Stimulated activated CD4-positive, alpha-beta T cell treated with anti-CD3 and anti-CD28 coated beads, Interleukin-2, amount 100 ng/mL, for 48 hours (primary cell): Measurements from ENCODE around the gene TTC33.
"Not testable (repeated sequence)": the region's sequence is repeated elsewhere in the genome, so short reads cannot be mapped to it uniquely, and the experiment has no call there.

Experiments
- DNase-seq, 2 donors: peaks; one replicate each; pipeline ENCODE4 v3.0.0-alpha.2; 2020

The TTC33 gene

GRCh38 chr5:40603378-40603777, 152.4 kb downstream of the TTC33 start:
- DNase-seq, result no peak

- DNase-seq, result no peak
These were observed 154.4 kb downstream of the TTC33 start for GRCh38 chr5:40601198-40601868.

GRCh38 chr5:40600383-40600782, 155.4 kb downstream of the TTC33 start:
- no peak for DNase-seq

- no peak for DNase-seq
These were observed 156.1 kb downstream of the TTC33 start for GRCh38 chr5:40599676-40600075.

- no peak for DNase-seq
These were observed 160.9 kb downstream of the TTC33 start for GRCh38 chr5:40594811-40595210.

GRCh38 chr5:40591727-40592396, 163.9 kb downstream of the TTC33 start:
- not testable (repeated sequence) for DNase-seq

GRCh38 chr5:40587376-40587775, 168.4 kb downstream of the TTC33 start:
- DNase-seq, result no peak

- no peak for DNase-seq
These were observed 170.1 kb downstream of the TTC33 start for GRCh38 chr5:40585537-40586267.

- DNase-seq, result no peak
These were observed 171.7 kb downstream of the TTC33 start for GRCh38 chr5:40584054-40584453.

- DNase-seq, result peak; percentile 39
These were observed 177.0 kb downstream of the TTC33 start for GRCh38 chr5:40578501-40579451.

GRCh38 chr5:40577718-40578117, 178.0 kb downstream of the TTC33 start:
- no peak for DNase-seq

GRCh38 chr5:40575921-40576320, 179.8 kb downstream of the TTC33 start:
- DNase-seq, result no peak

GRCh38 chr5:40575411-40575810, 180.3 kb downstream of the TTC33 start:
- no peak for DNase-seq

GRCh38 chr5:40572937-40573336, 182.8 kb downstream of the TTC33 start:
- no peak for DNase-seq

- DNase-seq, result no peak
These were observed 183.4 kb downstream of the TTC33 start for GRCh38 chr5:40572391-40572790.

- no peak for DNase-seq
These were observed 184.0 kb downstream of the TTC33 start for GRCh38 chr5:40571729-40572128.

- no peak for DNase-seq
These were observed 185.2 kb downstream of the TTC33 start for GRCh38 chr5:40570408-40571129.

- DNase-seq, result no peak
These were observed 186.1 kb downstream of the TTC33 start for GRCh38 chr5:40569546-40570270.

- no peak for DNase-seq
These were observed 187.2 kb downstream of the TTC33 start for GRCh38 chr5:40568548-40568947.

- not testable (repeated sequence) for DNase-seq
These were observed 192.6 kb downstream of the TTC33 start for GRCh38 chr5:40563173-40563572.

GRCh38 chr5:40560474-40561110, 195.2 kb downstream of the TTC33 start:
- DNase-seq, result no peak
